ENCODE data around the gene COLEC11.
"Not testable (repeated sequence)": the region's sequence is repeated elsewhere in the genome, so short reads cannot be mapped to it uniquely, and the experiment has no call there.

Gene COLEC11

GRCh38 chr2:3604991-3605961 lies 10.4 kb downstream of the COLEC11 start:
- TF ChIP-seq CTCF (IDR thresholded peaks at IDR 0.05; ENCODE audit: low read depth, low read length), result no peak
- no peak for DNase-seq (ENCODE audit: low read depth in 2 of 2)
- no peak overlapping the region for H3K4me3 ChIP-seq (replicated peaks in 1 of 2; ENCODE audit: low read depth in 2 of 2, low read length in 2 of 2)

GRCh38 chr2:3606028-3606369 lies 11.1 kb downstream of the COLEC11 start:
- no peak overlapping the region for H3K4me3 ChIP-seq (replicated peaks in 1 of 2; ENCODE audit: low read depth in 2 of 2, low read length in 2 of 2)
- TF ChIP-seq CTCF (IDR thresholded peaks at IDR 0.05; ENCODE audit: low read depth, low read length), result no peak
- DNase-seq (ENCODE audit: low read depth in 2 of 2), result no peak

GRCh38 chr2:3606370-3607201 lies 11.7 kb downstream of the COLEC11 start:
- no peak overlapping the region for H3K4me3 ChIP-seq (replicated peaks in 1 of 2; ENCODE audit: low read depth in 2 of 2, low read length in 2 of 2)
- TF ChIP-seq CTCF (IDR thresholded peaks at IDR 0.05; ENCODE audit: low read depth, low read length), result no peak
- no peak for DNase-seq (ENCODE audit: low read depth in 2 of 2)

- DNase-seq (ENCODE audit: low read depth in 2 of 2), result no peak
- no peak overlapping the region for H3K4me3 ChIP-seq (replicated peaks in 1 of 2; ENCODE audit: low read depth in 2 of 2, low read length in 2 of 2)
- TF ChIP-seq CTCF (IDR thresholded peaks at IDR 0.05; ENCODE audit: low read depth, low read length), result no peak
Measured at GRCh38 chr2:3608373-3609278, 13.7 kb downstream of the COLEC11 start.

GRCh38 chr2:3609279-3609673 lies 14.4 kb downstream of the COLEC11 start:
- not testable (repeated sequence) for H3K4me3 ChIP-seq (replicated peaks in 1 of 2; ENCODE audit: low read depth in 2 of 2, low read length in 2 of 2); DNase-seq (ENCODE audit: low read depth in 2 of 2)

GRCh38 chr2:3610415-3610814 lies 15.5 kb downstream of the COLEC11 start:
- no peak for DNase-seq (ENCODE audit: low read depth in 2 of 2)
- no peak for TF ChIP-seq CTCF (IDR thresholded peaks at IDR 0.05; ENCODE audit: low read depth, low read length)
- H3K4me3 ChIP-seq (replicated peaks in 1 of 2; ENCODE audit: low read depth in 2 of 2, low read length in 2 of 2), result no peak overlapping the region

Measured in cardiac fibroblast (primary cell).